NCI-H446 treated with DMSO at 0.1 percent for 48 hours (cell line): ENCODE measurements around the gene POLR2J2.
"Not testable (repeated sequence)": the region's sequence is repeated elsewhere in the genome, so short reads cannot be mapped to it uniquely, and the experiment has no call there.

Source experiments
- DNase-seq: peaks from one replicate; lab custom pipeline; 2025; lab: John Stamatoyannopoulos, UW

POLR2J2 gene

DNA sequence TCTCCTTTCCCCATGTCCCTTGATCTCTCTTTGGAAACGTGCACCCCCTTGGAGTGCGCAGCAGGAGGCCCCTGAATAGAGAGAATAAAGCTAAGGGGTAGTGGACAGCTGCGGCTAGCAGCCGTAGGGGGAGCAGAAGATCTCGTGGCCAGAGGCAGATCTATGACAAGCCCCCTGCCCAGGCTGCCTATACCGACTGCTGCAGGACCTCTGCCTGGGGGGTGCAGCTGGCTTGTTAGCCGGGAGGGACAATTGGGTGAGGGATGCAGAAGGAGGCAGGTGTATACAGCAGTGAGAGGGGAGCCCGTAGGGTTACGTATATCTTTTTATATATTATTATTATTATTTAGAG, 469 bp upstream of the POLR2J2 start:
- DNase-seq = not testable (repeated sequence)

DNA sequence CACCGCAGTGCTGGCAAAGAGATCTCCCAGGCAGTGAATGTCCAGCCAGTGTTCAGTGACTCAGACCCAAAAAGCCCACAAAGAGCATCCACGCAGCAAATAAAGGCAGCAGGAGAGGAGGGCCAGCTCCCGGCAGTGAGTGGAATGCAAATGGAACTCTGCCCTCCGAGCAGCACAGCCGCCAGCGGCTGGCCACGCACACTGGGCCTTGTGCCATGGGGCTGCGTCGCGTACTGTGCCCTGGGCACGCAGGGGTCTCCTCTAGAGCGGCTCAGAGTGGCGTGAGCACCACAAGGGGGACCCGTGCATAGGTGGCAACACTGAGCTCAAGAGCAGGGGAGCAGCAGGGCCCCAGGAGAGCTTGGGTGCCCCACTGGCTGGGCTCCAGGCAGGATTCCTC, 3.9 kb downstream of the POLR2J2 start:
- not testable (repeated sequence) for DNase-seq

DNA sequence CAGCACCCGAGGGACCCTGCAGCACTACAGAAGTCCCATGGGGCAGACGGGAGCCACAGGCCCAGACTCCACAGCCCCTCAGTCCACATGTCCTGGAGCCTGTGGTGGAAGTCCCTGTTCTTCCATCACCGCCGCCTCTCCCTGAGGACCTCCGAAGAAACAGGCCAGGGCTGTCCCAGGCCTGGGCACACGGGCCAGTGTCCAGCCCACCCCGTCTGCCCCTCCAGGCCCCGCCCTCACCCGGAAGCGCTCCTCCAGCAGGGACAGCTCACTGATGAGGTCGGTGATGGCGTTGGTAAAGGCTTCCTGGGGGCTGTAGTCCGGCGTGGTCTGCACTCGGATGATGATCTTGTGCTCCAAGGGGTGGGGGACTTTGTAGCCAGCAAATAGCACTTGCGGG, 4.6 kb downstream of the POLR2J2 start:
- not testable (repeated sequence) for DNase-seq

DNA sequence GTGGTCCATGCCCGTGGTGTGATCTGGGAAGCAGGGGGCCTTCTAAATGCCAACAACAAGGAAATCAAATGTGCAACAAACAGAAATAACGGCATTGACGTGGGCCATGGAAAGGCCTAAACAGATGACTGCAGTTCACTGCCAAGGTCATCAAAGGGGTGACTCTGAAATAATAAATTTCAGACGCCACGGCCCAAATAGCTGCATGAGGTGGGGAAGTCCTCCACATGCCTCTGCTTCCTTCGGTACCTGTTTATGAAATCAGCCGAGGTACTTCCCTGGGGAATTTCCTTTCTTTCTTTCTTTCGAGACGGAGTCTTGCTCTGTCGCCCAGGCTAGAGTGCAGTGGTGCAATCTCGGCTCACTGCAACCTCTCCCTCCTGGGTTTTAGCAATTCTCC, 6.7 kb downstream of the POLR2J2 start:
- DNase-seq = not testable (repeated sequence)

DNA sequence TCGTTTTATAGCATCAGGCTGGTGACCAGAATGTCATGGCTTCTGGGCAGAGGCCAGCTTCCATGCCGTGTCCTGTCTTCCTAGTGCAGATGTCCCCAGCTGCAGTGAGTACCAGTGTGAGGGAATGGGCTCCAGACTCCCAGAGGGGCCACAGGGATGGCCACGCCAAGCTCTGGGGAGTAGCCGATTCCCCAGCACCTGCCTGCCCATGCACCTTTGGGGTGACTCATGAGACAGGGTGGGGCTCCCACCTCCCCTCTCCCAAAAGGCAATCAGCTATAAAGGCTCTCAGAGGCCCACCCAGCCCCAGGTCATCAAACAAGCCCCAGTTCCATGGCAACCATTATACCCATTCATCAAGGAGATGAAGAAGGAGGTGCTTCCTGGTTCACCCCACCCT, 21.5 kb downstream of the POLR2J2 start, which contains the start of gene SPDYE2B:
TSS of gene SPDYE2B (plus strand) at position 396 of the 400 bp plus-strand sequence. CDS start 2,030 bp downstream, outside the sequence.
- DNase-seq = not testable (repeated sequence)

DNA sequence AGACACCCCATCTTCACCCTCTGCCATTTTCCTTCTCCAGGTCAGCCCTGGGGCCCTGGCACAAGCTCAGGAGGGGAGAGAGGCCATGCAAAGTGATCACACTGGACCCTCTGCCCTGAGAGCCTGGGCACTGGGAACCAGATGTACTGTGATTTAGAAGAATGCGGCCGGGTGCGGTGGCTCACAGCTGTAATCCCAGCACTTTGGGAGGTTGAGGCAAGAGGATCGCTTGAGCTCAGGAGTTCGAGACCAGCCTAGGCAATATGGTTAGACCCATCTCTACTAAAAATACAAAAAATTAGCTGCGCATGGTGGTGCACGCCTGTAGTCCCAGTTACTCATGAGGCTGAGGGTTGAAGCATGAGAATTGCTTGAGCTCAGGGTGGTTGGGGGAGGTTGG, 23.6 kb downstream of the POLR2J2 start:
- not testable (repeated sequence) for DNase-seq

DNA sequence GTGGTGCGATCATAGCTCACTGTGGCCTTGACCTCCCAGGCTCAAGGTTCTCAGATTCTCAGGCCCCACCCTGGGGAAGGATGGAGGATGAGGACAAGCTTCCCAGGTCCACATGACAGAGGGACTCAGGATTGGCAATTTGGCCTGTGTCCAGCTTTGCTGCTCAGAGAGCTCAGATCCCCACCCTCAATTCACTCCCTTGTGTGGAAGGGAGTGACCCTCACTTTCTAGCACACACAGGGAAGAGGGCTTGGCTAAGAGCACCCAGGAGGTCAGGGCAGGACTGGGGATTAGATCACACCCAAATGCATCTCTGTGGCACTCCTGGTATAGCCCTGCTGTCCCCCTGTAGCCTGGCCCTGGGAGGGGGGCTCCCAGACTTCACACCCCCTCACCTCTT, 28.1 kb downstream of the POLR2J2 start:
- not testable (repeated sequence) for DNase-seq

DNA sequence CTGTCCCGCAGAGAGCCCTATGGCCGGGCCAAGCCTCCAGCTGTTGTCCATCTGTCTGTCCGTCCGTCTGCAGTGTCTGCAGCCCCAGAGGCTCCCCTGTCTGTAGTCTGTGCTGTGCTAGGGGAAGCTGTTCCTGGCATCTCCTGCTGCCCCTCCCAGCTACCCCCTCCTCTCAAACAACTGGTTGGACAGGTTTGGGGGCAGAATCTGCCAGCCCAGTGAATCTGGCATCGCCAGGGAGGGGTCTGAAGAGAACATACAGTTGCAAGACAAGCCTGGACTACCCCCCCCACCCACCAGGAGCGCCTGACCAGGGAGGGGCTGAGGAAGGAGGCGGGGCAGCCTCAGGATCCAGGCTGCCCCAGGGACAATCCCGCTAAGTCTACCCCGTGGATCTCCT, 28.8 kb downstream of the POLR2J2 start, which contains the start of gene UPK3BL1:
TSS of gene UPK3BL1 (minus strand) at position 101 of the 400 bp plus-strand sequence. CDS start at position 51, 50 bp downstream.
- not testable (repeated sequence) for DNase-seq

DNA sequence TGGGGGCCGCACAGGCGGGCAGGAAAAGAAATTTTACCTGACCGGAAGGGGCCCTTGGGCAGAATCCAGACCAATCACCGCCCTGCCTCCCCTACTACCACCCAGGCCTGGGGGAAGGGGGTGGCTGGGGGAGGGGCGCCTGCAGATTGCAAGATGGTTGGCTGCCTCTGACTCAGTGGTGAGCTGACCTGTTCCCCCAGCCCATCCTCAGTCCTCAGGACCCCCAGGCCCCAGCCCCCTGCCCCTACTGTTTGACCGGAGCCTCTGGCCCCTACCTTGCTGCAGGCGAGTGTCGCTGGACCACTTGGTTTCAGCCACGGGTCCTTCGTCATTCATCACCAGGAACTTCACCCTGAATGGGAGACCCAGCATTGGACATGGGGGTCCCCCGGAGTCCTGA, 32.6 kb downstream of the POLR2J2 start:
- DNase-seq = not testable (repeated sequence)

DNA sequence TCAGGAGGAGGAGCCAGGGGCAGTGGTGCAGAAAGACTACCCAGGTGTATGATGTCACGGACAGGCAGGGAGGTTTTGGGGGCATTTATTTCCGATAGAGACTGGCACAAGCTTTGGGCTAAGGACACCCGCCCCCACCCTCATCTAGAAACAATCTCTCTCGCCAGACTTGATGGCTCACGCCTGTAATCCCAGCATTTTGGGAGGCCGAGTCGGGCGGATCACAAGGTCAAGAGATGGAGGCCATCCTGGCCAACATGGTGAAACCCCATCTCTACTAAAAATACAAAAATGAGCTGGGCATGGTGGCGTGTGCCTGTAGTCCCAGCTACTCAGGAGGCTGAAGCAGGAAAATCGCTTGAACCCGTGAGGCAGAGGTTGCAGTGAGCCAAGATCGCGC, 34.5 kb downstream of the POLR2J2 start:
- not testable (repeated sequence) for DNase-seq

DNA sequence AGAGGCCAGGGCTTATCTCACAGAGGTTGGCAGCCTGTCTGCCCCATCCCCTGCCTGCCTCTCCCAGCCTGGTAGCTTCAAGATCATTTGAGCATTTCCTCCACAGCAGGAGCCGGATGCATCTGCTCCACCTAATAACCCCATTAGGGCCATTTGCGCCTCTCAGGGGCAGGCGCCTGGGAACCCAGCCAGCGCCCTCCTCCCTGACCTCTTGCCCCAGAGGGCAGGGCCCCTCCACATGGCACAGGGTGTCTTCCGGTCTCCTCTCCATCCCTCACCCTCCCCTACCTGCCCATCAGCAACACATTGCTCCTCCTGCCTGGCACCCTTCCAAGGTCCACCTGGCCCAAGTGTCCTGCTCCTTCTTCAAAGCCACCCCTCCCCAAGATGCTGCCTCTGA, 36.1 kb downstream of the POLR2J2 start:
- DNase-seq = not testable (repeated sequence)

DNA sequence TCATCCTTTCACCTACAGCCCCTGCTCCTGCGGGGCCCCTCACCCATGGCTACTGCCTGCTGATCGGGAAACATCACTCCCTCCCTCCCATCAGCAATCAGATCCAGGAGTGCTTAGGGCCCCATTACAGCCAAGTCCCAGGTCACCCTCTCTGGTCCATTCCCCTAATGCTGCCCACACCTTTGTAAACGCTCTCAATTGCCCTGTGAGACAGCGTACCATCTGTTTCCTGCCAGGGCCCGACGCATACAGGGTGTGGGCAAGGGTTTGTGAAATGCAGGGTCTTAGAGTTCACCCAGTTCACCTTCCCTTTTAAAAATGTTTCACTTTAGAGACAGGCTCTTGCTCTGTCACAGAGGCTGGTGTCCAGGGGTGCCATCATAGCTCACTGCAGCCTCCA, 37.2 kb downstream of the POLR2J2 start:
- not testable (repeated sequence) for DNase-seq

DNA sequence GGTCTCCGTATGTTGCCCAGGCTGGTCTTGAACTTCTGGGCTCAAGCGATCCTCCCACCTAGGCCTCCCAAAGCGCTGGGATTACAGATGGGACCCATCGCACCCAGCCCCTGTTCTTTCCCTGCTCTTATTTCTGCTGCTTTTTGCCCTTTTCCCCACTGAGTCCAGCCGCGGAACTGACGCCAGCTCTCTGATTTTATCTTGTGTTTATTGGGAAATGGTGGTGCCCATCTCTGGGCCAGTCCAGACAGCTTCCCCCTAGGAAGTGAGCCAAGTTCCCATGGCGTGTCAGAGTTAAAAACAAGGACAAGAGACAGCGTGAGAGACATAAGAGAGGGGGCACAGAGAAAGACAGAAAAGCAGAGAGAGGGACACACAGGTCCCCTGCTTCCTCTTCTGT, 40.8 kb downstream of the POLR2J2 start:
- DNase-seq = not testable (repeated sequence)

DNA sequence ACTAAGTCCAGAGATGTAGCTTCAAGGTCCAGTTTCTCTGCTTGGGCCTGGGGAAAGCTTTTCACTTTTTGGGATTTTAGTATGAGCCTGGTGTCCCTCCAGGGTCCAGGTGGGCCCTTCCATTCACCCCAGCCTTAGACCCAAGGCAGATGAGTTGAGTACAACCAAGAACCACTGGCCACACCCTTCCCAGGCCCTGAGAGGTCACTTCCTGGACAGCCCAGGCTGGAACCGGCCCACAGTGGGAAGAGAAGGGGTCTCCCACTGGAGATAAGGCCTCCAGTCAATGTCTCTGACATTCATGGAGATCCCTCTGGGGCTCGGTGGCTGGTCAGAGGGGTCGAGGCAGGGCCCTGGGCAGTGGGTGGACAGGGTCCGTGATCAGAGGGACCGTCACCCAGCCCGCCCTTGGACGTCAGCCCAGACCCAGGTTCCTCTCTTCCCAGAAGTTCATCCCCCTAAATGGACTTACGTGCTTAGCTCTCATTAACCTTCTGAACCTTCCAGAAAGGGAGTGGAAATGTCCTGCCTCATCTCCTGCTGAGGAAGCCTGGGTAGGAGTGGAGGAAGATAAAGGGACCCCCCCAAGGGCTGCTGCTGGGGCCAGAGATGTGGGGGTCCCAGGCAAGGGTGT, 44.1 kb downstream of the POLR2J2 start:
- DNase-seq = not testable (repeated sequence)

DNA sequence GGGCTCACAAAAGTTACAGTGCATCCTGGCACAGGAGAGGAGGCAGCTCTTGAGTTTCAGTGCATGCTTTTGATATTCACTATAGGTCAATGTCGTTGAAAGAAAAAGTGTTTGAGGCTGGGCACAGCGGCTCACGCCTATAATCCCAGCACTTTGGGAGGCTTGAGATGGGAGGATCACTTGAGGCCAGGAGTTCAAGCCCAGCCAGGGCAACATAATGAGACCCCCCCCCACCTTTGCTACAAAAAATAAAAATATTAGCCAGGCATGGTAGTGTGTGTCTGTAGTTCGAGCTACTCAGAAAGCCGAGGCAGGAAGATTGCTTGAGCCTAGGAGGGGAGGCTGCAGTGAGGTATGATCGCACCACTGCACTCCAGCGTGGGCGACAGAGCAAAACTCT, 53.3 kb downstream of the POLR2J2 start:
- DNase-seq = not testable (repeated sequence)

DNA sequence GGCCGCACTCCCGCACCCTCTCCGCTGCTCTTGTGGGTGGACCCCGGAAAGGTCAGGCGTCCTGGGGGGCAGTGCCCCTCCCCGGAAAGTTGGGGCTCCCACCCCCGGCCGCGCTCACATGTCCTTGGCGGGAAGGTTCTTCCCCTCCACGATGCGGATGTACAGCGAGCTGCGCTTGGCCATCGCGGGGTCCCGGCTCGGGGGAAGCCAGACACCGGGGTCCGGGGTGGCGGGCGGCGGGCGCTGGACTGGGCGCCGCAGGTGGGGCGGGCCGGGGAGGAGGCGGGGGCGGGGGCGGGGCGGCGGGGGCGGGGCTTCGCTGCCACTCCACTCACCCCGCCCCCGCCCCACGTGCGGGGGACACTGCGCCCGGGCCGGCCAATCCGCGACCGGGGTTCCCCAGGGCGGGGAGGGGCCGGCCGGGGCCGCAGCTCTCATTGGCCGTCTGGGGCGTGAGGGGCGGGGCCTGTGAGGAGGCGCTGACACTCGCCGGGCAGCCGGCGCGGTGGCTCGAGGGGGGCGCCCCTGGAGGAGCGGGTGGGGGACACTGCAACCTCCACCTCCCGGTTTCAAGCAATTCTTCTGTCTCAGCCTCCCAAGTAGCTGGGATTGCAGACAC, 54.8 kb downstream of the POLR2J2 start, which contains the start of gene RASA4:
TSS of gene RASA4 (minus strand) at position 250 of the 619 bp plus-strand sequence. CDS start at position 183, 67 bp downstream.
- not testable (repeated sequence) for DNase-seq
